CD4-positive, alpha-beta T cell treated with Interleukin-17A for 4 hours (primary cell): ENCODE measurements around the gene ZNF483.
A peak's percentile ranks its signal among the peaks of the same experiment; 100 is the strongest.
"Not testable (repeated sequence)": the region's sequence is repeated elsewhere in the genome, so short reads cannot be mapped to it uniquely, and the experiment has no call there.

Source experiments
- DNase-seq: peaks from one replicate; pipeline ENCODE4 v3.0.0-alpha.2; 2020; ENCODE audit warnings: mixed read lengths

Gene ZNF483

DNA sequence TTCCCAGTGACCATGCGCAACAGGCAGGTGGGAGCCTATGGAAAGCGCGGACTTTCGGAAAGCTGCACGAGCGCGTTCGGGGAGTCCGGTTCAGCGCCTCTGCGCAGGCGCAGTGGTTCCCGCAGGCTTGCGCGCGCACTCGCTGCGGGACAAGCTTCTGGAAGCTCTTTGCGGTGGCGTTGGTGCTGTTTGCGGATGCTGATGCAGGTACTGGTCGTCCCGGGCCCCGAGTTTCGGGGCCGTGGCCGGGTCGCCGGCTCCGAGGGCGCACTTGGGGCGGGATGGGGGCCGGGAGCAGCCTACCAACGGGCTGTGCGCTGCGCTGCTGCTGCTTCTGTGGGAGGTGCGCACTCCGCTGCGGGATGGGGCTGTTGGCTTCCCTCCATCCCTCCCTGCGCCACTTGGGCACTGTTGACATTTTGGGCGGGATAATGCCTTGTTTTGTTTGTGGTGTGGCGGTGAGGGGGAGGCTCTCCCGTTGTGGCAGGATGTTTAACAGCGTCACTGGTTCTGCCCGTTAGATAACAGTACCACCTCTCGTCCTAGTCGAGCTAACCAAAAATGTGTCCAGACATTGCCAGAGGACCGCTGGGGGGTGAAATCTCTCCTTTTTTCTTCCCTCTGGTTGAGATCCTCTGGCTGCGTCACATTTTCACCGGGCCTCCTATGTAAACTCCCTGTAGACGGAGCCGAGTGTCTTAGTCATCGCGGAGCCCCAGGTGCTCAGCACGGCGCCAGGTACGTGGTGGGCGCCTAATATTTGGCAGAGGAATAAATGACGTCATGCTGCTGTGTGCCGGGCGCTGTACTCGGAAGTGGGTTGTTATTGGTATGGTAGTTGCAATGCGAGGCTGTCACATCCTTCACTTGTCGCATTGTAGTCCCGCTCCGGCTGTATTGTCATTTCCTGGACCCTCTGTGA, at the start of gene ZNF483:
Gene ZNF483, plus strand, starts transcription at position 124 of the 922 bp plus-strand sequence. CDS start 2,217 bp downstream, outside the sequence.
- DNase-seq: peak; percentile 77

DNA sequence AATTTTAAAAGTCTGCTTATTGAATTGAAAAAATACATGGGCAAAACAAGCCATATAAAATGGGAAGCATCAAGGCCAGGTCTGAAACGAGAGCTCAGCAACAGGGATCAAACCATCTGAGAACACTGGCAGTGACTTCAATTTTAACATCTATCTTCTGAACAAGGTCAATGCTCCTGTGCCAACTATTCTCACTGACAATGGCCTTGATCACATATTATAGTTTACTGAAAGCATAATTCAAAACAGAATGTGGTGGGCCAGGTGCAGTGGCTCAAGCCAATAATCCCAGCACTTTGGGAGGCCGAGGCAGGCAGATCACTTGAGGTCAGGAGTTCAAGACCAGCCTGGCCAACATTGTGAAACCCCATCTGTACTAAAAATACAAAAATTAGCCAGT, 49.8 kb upstream of the ZNF483 start:
- DNase-seq: no peak

DNA sequence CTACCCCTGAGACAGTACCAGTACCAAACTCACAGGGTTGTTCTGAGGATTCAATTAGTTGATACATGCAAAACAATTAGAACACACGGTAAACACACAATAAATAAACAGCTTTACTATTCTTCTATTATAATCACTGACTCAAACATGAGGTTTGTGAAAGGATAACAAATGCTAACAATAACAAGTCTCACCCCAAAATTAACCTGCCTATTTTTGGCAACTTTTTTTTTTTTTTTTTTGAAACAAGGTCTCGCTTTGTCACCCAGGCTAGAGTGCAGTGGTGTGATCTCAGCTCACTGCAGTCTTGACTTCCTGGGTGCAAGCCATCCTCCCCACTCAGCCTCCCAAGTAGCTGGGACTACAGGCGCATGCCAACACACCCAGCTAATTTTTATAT, 47.3 kb upstream of the ZNF483 start:
- no peak for DNase-seq

DNA sequence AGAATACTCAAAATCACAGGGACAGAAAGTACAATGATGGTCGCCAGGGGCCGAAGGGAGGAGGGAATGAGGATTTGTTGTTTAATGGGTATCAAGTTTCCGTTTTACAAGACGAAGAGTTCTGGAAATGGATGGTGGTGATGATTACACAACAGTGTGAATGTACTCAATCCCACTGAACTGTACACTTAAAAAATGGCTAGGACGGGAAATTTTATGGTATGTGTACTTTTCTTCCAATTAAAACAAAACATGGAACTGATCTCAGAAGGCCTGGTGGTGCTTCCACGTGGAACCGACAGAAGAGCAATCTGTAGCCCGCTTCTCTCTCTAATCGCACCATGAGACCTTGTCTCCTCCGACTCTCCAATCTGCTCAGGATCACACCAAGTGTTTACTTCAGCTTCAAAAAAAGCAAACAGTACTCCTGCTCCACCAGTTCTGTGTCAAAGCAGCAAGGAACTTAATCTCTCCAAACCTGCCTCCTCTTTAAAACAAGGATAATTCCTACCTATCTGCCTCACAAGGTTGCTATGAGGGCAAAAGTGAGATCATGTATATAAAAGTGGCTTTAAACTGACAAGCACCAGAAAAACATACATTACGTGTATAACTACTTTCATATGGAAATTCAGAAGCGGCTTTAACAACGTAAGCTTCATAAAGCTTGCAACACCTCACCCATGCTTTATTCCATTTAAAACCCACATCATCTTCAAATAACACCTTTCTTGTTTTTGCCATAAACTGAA, 42.9 kb upstream of the ZNF483 start:
- no peak for DNase-seq

DNA sequence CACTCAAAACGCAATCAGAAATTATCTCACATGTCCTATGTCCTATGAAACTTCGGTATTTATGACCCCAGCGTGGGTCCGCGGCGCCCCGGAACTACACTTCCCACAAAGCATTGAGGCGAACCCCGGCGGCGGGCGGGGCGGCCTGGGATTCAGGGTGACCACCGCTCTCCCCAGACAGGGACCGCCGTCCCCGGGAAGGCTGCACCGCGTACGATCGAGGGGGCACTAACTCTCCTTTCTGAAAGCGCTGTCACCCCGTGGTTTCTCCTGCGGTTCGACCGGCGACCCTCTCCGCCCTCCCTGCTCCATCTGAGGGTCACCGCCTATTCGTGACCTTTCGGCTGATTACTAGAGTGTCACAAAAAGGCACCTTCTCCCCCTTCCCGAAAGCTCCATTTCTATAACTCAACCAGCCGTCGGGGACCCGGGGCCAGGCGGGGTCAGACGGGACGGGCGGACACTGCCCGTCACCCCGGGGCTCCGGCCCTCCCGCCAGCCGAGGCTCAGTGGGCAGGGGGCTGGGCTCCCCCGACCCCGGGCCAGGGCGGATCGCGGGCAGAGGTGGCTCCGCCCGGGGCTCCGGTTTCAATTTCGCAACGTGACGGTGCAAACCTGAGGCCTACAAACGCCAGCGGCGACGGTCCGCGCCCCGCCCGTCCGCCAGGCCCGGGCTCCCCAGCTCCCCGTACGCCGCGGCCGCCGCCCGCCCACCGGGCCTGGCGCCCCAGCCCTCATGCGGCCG, 42.1 kb upstream of the ZNF483 start:
- DNase-seq: peak; percentile 67

DNA sequence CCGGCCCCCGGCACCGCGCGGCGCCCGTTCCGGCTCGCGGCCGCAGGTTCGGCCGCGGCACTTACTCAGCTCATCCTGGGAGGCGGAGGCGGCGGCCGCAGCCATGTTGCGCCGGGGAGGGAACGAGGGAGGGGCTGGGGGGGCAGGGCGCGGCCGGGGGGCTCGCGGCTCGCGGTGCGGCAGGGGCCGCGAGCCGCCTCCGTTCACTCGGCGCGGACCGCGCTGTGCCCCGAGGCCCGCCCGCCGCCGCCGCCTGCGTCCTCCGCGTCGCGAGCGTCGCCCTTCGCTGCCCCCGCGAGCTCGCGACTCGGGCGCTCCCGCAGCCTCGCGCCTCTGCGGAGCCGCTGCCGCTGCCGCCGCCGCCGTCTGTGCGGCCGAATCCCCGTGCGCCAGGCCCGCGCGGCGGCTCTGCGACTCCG, 41.5 kb upstream of the ZNF483 start:
- peak; percentile 66 for DNase-seq

DNA sequence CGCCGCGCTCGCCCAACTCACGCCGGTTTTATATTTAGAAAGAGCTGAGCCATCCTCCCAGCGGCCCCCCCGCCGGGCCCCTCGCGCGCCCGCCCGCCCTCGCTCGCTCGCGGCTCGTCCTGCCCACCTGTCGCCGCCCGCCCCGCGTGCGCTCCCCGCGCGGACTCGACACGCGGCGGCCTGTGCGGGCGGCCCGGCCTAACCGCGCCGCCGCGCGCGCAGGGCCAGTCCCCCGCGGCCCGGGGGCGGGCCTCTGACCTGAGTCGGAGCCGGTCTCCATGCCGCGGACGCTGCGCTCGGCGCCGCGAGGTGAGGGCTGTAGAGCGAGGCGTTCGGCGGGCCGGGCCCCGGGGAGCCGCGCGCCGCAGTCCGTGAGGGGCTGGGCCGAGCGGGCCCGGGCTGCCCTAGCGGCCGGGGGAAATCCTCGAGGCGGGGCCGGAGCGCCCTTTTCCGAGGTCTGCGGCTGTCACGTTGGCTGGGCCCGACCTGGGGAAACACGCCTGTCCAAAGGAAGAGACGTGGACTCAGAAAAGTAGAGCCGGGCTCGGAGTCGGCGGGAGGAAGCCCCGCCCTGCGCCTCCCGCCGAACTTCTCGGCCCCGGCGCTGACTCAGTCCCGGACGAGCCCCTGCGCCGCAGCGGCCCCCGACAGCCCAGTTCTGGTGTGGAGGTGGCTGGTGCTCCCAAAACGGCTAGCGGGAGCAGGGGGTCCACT, 41.0 kb upstream of the ZNF483 start, which contains the start of gene ECPAS:
Gene ECPAS, minus strand, starts transcription at position 526 of the 714 bp plus-strand sequence. CDS start 11,465 bp downstream, outside the sequence.
- peak; percentile 71 for DNase-seq

DNA sequence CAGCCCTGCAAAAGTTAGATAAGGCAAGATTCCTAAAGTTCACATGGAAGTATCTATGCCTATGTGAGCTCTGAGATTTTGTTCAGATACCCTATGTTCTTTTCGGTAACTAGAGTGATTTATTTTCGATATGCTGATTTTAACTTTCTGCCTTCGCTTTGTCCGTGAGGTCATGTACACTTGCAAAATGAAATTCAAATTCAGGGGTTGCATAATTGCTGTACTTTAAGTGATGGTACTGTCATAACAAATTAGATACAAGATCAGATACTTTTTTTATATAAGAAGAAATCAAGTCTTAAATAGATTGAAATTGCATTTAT, 40.4 kb upstream of the ZNF483 start:
- DNase-seq: no peak

DNA sequence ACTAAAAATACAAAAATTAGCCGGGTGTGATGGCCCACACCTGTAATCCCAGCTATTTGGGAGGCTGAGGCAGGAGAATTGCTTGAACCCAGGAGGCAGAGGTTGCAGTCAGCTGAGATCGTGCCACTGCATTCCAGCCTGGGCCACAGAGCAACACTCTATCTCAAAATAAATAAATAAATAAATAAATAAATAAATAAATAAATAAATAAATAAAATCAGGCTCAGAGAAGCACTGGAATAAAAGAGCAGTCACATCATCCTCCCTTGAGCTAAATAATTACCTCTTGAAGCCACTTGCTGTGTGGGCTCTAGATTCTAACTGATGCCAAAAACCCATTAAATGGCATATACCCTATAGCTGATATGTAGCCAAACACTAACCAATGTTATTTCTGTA, 27.8 kb upstream of the ZNF483 start:
- not testable (repeated sequence) for DNase-seq

DNA sequence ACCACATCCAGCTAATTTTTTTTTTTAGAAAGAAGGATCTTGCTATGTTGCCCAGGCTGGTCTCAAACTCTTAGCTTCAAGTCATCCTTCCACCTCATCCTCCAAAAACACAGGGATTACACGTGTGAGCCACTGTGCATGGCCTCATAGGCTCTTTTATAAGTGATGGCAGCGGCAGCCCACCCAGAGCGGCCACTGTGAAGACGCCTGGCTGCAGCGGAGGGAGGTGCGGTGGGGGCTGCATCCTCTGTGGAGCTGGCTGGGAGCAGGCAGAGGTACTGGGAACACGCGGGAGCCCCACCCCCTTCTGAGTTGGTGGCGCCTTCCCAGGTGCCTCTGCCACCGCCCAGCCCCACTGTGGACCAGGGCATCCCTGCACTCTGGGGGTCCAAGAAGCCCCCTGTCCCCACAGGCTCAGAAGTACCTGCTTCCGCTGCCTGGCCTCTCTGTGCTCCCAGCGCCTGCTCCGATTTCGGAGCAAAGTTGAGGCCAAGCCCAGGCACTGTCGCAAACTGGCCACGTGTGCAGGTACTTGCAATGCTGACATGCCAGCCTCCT, 23.9 kb upstream of the ZNF483 start:
- DNase-seq: no peak

DNA sequence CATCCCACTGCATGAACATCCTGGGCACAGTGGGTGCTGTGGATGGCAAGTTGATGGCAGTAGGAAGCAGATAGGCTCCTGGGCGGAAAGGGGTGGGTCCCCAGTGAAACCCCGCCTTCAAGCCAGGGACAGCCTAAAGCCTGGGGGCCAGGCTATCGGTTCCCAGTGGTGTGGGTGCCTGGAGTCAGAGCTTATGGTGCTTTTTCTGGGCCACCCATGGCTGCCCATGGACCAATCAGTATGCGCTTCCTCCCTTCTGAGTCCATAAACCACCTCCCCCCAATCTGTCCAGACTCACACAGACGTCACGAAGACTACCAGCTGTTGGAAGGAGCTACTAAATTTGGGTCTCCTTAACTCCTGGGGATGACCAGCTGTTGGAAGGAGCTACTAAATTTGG, 23.3 kb upstream of the ZNF483 start:
- DNase-seq: no peak

DNA sequence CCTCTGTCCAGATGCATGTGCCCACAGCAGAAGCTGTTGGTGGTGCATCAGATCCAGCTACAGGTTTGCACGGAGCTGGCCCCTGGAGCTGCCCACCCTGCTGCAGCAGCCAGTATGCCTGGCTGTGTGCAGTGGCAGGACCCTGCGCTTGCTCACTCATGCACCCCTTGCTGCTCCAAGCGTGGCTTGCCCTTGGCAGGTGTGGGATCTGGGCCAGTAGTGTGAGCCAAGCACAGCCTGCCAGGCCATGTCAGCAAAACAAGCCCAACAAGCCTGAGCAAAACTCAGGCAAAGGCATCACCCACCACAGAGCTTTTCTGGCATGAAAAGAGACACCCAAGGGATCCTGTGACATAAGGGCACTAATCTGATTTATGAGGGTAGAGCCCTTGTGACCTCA, 22.5 kb upstream of the ZNF483 start:
- DNase-seq: no peak

DNA sequence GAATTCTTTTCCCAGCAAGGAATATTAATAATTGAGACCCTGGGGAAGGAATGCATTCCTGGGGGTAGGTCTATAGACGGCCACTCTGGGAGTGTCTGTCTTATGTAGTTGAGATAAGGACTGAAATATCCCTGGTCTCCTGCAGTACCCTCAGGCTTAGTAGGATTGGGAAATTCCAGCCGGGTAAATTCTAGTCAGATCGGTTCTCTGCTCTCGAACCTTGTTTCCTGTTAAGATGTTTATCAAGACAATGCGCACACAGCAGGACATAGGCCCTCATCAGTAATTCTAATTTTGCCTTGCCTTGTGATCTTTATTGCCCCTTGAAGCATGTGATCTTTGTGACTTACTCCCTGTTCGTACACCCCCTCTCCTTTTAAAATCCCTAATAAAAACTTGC, 13.4 kb upstream of the ZNF483 start:
- DNase-seq: not testable (repeated sequence)

DNA sequence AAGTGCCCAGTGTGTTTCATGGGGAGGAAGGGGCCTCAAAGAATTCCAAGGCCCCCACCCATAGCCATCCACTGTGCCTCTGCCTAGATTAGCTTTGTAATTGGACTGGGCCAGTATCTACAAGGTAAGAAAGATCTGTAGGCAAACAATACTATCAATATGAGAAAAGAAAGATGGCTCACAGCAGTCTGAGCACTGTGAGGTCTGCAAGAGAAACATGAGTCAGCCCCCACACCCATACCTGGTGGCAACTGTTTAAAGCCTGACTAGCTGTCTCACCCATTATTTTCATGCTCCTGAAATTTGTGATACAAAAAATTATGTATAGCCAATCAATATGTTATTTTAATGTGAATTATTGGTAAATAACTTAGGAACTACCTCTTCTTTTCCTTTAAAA, 10.0 kb upstream of the ZNF483 start:
- no peak for DNase-seq

DNA sequence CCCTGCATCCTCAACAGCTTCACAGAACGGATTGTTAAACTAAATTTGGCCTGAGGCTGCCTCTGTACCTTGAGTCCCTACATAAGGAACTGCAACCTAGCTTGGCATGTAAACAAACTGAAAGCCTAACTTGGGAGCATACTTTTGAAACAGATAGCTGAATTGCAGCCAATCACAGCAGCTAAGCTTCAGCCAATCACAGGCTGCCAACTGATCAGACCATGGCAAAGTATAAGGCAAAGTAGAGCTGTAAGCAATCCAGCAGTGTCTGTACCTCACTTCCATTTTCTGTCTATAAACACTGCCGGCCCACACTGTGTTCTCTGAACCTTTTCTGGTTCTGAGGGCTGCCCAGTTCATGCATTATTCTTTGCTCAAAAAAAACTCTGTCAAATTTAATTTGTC, 8.9 kb upstream of the ZNF483 start:
- no peak for DNase-seq

DNA sequence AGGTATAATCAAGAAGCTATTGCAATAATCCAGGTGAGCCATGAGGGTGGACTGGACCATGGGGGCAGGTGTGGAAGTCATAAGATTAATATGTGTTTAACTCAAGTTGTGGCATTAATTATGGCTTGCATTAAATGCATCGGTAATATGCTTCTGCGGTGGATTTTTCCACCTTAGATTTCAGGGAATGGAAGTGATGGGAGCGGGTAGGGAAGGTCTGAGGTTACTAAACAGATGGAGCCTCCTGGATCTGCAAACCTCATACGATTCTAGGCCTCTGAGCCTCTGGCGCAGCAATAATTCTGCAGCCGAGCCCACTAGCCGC, 286 bp upstream of the ZNF483 start:
- DNase-seq: no peak

DNA sequence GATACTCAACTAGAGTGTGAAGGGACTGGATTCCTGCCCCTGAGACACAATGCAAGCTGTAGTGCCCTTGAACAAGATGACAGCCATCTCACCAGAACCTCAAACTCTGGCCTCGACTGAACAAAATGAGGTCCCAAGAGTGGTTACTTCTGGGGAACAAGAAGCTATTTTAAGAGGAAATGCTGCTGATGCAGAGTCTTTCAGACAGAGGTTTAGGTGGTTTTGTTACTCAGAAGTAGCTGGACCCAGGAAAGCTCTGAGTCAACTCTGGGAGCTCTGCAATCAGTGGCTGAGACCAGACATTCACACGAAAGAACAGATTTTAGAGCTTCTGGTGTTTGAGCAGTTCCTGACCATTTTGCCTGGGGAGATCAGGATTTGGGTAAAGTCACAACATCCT, 2.4 kb downstream of the ZNF483 start:
- DNase-seq: no peak

DNA sequence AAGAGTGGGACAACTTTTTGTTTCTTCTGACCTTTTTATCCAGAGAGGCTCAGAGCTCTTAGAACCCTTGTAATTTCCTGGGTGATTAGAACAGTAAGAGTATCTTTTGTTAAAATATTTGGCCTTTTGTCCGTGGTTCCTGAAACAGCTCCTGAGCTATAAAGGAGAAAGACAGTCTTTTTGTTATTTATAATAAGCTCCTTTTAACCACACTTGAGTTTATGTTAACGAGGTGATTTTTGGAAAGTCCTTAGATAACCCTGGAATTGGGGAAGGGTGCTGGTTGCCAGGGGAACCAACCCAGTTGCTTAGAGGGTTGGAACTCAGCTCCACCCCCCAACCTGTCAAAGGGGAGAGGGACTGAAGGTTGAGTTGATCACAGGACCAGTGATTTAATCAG, 4.8 kb downstream of the ZNF483 start:
- no peak for DNase-seq

DNA sequence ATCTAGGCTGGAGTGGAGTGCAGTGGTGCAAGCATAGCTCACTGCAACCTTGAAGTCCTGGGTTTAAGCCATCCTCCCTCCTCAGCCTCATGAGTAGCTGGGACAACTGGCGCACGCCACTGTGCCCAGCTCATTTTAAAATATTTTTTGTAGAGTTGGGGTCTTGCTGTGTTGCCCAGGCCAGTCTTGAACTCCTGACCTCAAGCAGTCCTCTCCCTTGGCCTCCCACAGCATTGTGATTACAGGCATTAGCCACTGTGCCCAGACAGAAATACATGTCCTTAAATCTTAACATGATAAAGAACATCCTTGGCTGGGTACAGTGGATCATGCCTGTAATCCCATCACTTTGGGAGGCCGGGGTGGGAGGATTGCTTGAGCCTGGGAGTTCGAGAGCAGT, 6.7 kb downstream of the ZNF483 start:
- DNase-seq: no peak

DNA sequence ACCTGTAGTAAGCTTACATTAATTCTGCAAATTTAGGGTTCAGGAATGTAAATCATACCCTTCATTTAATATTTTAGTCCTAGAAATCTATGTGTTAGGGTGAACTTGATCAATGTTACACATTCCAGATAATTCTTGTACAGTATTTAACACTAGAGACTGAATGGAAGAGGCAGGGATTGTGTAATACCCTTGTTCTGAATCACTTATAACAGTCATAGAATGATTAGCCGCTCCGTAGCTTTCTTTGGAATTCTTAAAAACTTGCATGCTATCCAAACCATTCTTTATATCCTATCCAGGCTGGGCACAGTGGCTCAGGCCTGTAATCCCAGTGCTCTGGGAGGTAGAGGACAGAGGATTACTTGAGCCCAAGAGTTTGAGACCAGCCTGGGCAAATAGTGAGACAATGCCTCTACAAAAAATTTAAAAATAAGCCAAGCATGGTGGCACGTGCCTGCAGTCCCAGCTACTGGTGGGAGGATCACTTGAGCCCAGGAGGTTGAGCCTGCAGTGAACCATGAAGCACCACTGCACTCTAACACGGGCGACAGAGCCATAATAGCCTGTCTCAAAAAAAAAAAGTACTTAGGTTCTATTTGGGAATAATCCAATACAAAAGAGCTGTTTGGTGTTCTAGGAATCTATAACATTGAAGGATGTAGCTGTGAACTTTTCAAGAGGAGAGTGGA, 8.3 kb downstream of the ZNF483 start:
- DNase-seq: no peak

DNA sequence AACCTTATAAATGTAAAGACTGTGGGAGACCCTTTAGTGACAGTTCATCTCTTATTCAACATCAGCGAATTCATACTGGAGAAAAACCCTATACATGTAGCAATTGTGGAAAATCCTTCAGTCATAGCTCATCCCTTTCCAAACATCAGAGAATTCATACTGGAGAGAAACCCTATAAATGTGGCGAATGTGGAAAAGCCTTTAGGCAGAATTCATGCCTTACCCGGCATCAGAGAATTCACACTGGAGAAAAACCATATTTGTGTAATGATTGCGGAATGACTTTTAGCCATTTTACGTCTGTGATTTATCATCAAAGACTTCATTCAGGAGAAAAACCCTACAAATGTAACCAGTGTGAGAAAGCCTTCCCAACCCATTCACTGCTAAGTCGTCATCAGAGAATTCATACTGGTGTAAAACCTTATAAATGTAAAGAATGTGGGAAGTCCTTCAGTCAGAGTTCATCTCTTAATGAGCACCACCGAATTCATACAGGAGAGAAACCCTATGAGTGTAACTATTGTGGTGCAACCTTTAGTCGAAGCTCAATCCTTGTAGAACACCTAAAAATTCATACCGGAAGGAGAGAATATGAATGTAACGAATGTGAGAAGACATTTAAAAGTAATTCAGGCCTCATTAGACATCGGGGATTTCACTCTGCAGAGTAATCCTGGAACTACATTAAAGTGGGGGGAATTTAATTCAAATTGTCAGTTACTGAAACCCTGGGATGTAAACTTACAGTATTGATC, 17.7 kb downstream of the ZNF483 start:
- no peak for DNase-seq
